ENCODE measurements around the gene ATPAF2.

The ATPAF2 gene

DNA sequence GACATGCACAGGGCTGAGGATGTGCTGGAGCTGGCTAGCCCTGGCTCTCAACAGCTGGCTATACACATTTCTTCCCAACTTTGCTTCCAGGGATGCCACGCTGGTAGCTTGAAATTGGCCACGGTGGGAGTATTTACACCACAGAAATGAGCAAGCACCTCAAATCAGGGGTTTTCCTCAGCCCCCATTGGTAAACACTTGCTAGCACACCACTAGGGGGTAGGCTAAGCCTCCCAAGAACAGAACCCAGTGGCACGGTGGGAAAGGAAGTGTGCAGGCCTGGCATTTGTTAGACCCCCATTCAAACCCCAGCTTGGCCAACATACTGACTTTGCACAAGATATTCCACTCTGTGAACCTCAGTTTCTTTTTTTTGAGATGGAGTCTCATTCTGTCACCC lies 53.4 kb downstream of the ATPAF2 start:
- no peak for DNase-seq (ENCODE audit: low read depth in 2 of 2)

DNA sequence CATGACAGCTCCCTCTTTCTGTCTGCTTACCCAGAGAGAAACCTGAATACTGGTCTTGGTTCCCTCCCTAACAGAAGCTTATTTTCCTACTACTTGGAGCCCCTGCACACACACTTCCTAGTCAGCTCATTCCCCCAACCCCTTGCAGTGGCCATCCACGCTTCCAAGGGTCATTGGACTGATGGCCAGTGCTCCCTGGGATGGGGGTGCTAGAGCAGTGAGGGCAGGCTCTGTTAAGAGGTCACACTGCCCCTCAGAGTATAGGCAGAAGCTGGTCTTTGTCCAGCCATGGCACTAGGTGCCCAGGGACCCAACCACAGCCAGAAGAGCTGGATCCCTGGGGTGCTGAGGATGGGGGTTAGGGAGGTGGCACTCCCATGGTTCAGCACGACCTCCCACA lies 53.8 kb downstream of the ATPAF2 start:
- no peak for DNase-seq (ENCODE audit: low read depth in 2 of 2)

DNA sequence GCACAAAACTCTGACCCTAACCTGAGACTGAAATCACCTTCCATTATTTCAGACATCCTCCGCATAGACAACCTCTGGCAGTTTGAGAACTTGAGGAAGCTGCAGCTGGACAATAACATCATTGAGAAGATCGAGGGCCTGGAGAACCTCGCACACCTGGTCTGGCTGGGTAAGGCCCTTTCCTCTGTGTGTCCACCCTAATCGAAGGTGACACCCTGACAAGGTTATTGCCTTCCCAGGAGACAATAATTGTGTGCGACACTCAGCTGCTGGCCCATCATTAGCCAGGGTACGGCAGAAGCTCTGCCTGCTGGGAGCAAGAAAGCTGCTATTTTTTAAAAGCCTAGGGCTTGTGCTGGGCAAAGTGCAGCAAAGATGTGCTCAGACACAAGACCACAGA lies 55.2 kb downstream of the ATPAF2 start:
- no peak for DNase-seq (ENCODE audit: low read depth in 2 of 2)

DNA sequence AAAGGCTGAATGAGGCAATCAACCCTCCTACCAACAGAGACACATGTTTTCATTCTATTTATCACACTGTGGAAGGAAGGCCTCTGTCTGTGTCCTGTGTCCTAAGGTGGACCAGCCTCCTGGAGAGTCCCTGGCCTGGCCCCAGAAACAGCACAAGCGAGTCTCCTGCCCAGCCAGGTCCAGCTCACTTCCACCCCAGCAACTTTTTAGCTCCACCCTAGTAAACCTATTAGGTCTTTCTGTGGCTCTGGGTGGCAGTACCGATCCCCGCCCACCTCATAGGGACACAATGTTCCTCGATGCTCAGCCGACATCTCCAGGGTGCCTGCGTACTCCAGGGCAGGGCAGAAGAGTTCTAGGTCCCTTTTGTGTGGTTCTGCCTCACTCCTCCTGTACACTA lies 55.6 kb downstream of the ATPAF2 start:
- DNase-seq (ENCODE audit: low read depth in 2 of 2) = no peak

DNA sequence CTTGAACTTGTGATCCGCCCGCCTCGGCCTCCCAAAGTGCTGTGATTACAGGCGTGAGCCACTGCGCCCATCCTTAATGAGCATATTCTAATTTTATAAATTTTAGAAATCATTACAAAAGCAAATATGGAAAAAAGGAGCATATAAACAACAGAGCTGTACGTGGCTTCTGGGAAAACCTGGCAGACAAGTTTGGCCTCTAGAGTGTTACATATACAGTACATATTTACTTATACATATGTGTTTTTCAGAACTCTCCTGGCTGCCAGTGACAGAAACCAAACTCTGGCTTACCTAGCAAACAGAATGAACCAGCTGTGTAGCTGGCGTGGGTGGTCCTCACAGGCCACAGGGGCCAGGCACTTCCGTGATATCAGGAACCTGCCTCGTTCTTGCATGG lies 56.2 kb downstream of the ATPAF2 start:
- no peak for DNase-seq (ENCODE audit: low read depth in 2 of 2)

DNA sequence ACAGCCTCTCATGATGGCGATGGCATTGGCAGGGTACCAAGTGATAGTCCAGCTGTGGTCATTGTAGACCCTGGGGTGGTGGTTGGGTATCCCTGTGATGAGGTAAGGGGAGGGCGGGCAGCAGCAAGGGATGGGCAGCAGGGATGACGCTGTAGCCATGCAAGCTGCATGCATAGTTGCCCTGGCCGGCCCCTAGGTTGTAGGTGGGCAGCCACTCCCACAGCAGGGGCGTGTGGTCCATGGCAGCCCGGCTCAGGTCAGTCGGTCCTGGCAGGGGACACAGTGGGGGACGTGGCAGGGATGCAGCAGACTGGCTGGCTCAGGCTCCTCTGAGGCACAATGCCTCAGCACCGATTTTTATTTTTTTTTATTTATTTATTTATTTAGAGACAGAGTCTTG lies 57.6 kb downstream of the ATPAF2 start:
- DNase-seq (ENCODE audit: low read depth in 2 of 2) = no peak

DNA sequence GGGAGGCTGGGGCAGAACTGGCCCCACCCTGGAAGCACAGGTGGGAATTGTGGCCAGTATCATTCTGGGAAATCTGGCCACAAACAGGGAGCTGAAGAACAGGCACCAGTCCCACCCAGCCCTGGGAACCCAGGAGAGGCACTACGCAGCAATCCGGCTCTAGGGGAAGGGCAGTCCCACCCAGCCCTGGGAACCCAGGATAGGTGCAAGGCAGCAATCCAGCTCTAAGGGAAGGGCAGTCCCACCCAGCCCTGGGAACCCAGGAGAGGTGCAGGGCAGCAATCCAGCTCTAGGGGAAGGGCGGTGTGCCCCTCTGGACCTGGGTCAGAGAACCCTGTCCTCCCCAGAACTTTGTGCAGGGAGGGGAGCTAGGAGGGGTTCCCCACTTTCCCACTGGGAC lies 59.2 kb downstream of the ATPAF2 start:
- DNase-seq (ENCODE audit: low read depth in 2 of 2) = no peak

DNA sequence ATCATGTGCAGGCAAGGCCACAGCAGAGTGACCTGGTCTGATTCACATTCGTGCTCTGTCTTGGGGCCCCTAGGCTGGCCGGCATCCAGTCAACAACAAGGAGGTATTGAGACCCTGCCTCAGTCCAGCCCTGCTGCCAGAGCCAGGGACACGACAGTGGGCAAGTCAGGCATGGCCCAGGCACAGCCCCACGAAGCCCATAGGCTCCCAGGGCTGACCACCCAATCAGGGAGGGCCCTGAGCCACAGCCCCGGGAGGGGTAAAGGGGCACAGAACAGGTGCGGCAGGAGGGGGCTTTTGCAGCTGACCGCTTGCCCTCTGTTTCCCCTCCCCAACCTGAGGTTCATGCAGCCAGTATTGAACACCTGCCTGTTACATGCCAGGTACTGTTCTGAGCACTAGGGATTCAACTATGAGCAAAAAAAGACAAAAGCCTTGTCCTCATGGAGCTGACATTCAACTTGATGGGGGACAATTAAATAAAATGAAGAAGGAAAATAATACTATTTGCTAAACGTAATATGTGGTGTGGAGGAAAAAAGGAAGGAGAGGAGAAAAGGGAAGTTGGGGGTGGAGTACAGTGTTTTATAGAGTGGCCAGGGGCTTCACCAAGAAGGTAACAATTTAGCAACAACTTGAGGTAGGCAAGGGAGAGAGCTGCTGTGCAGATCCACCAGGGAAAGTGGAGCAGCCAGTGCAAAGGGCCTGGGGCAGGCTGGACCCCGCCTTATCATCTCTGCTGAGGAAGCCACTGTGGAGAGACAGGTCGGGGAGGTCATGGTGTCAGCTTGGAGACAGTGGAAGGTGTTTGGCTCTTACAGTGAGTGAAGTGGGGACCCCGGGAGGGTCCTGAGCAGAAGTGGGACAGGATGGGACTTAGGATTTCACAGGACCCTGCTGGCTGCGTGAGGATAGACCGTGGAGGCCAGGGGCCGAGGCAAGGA lies 60.2 kb downstream of the ATPAF2 start:
- DNase-seq (ENCODE audit: low read depth in 2 of 2) = no peak

DNA sequence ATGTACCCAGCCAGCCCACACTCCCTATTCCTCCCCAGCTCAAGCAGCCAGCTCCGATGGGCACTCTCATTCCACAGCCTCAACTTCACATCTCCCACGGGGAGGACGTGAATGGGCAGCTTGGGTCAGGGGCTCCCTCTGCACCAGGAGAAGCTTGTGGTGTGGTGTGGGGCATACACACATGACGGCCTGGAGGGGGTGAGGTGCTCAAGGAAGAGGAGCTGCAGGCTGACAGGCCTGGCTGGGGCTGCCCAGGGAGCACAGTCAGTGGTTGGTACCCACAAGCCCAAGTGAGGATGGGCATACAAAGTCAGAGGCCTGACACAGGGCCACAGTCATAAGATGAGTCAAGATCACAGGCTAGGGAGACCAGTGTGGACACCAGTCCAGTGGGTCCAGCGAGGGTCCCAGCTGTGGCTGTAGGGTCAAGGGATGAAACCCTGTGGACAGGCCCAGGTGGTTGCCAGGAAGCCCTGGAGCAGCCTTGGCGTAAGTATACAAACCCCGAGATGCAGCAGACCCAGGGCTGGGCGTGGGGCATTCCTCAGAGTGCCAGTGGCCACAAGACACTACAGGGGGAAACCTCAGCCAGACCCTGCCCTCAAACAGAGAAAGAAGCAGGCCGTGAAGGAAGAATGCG lies 61.9 kb downstream of the ATPAF2 start:
- no peak for DNase-seq (ENCODE audit: low read depth in 2 of 2)

DNA sequence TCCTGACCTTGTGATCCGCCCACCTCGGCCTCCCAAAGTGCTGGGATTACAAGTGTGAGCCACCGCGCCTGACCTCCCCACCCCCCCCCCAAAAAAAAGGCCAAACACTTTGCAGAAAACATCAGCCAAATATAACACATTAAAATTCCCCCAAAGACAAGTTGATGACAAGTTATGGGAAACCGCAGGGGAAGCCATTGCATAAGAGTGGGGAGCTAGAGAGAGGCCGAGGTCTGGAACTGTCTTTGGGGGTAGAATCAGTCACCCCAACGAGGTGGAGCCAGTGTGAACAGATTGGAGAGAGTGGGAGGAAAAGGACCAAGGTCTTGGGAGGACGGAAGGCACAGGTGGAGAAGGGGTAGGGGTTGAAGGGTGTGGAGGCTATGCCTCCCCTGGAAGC lies 63.5 kb downstream of the ATPAF2 start:
- no peak for DNase-seq (ENCODE audit: low read depth in 2 of 2)

DNA sequence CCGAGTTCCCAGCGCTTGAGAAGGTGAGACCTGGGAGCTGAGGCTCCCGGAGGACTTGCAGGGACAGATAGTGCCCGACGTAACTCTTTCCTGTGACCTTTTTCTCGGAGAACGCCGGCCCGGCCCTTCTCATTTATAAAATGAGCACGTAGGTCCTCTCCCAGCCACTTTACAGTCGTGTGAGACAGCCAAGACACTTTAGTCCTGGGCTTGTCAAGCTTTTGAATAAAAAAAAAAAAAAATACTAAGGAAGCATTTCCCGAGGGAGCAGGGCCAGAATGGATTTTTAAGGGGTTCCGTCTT lies 66.1 kb downstream of the ATPAF2 start:
- DNase-seq (ENCODE audit: low read depth in 2 of 2) = no peak

DNA sequence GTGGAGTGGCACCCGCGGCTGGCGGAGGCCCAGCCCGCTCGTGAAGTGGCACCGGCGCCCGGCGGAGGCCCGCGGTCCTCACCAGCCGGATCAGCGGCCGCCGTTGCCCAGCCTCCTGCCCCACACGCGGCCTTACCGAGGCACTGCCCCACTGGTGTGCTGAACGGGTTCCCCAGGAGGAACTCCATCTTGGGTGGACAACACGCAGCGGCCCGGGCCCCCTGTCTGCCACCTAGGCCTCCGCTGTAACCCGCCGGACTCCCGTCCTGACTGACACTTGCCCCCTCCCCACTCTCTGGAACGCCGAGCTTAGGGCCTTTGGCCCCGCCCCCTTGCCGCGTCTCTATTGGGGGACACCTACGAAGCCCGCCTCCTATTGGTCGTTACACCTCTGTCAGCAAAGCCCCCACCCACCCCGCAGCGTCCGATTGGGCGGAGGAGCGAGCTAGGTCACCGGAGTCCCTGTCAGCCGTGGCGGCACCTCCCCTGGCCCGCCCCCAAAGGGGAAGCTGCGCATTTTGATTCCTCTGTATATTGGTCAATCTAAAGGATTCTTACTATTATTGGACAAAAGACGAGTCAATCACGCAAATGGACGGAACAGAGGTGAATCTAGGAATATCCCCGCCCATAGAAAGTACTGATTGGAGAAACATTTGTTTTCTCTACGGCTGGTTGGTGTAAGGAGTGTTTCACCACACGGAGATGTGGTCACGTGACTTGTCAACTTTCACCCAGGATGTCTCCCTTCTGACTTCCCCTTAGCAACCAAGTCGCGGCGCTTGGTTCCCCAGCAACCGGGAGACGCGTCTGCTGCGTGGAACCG lies 66.6 kb downstream of the ATPAF2 start, which contains the start of the genes DRC3 and TOM1L2:
DRC3 (plus strand) TSS at position 737 of the 826 bp plus-strand sequence. CDS start 4,737 bp downstream, outside the sequence.
TOM1L2 (minus strand) TSS at position 275 of the 826 bp plus-strand sequence; CDS start at position 188, 87 bp downstream.
- peak; percentile 100 for DNase-seq (ENCODE audit: low read depth in 2 of 2)

DNA sequence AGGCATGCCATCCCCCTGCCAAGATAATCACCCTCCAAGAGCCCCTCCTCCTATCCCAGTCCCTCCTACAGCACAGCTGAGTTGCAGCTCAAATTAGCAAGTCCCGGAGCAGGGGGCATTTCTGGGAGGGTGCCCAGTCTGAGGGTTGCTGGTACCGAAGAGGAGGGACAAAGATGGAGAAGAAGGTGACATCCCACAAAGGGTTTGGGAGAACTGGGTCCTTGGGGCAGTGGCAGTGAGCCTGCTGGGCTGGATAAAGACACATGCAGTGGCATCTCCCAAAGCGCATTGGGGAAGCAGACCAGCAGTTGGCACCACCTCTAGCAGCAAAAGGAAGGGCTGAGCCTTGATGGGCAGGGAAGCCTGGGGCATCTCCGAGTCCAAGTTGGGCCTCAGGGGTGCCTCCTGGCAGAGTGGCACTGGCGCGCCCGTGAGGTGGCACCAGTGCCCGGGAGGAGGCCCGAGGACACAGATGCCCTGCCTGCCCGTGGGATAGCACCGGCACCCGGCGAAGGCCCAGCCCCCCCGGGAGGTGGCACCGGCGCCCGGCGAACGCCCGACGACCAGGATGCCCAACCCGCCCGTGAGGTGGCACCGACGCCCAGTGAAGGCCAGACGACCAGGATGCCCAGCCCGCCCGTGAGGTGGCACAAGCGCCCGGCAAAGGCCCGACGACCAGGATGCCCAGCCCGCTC lies 67.4 kb downstream of the ATPAF2 start:
- no peak for DNase-seq (ENCODE audit: low read depth in 2 of 2)

DNA sequence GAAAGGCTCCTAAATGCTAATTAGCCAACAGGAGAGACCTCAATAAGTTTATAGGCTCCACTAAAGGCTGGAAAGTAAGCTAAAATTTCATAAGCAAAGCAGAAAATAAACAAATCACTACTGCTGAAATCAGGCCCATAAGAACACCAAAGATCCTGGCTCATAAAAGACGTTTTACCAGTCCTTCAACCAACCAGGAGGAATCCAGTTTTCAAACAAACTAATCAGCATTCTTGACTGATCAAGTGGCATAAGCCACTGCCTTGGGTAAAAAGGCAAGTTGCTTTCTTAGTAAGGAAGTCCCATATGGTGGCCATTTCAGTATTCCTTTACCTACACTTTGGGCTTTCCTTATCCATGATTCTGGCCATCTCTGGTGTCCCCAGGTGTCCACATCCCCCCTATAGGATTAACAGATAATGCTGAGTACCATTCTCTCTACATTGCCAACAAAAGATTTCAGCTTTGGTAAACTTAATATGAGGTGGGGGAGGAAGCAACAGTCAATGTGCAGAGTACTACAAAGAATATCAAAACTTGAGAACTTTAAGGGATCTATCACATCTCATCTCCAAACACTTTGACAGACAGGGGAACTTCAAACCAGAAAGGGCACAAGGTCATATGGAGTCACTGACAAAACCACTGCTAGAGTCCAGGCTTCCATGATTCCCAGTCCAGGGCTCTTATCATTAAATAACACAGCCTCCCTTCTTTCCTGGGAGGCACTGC lies 68.1 kb downstream of the ATPAF2 start:
- no peak for DNase-seq (ENCODE audit: low read depth in 2 of 2)

Data from activated CD8-positive, alpha-beta memory T cell treated with anti-CD3 and anti-CD28 coated beads for 4 hours (primary cell).